GM23338 (cell line): ENCODE measurements around the gene ZNF35. TPM values are rescaled to one million over a fixed set of nuclear protein-coding genes. Genes with fewer than 3 reads are reported as not detected.

Experiments
- ATAC-seq: fragments of 200-7000 bp; cut with Tn5 transposase; 3 replicates; pipeline ENCODE4 v1.9.1; 2020
- DNase-seq: peaks from one replicate; pipeline ENCODE4 v3.0.0-alpha.2; 2015; ENCODE audit warnings: low spot score
- H2AFZ ChIP-seq: fragments of 200-600 bp; sonication (generic); 2 replicates; pipeline ENCODE4 v1.8.0; 2016; ENCODE audit warnings: antibody characterized with exemption, mild to moderate bottlenecking, moderate library complexity
- H3F3A ChIP-seq: fragments of 200-600 bp; sonication (generic); replicated peaks from 2 replicates; pipeline ENCODE4 v1.8.0; 2017; ENCODE audit warnings: antibody characterized with exemption, mixed run types, low read depth
- H3K27ac ChIP-seq: fragments of 200-600 bp; sonication (generic); 2 replicates; pipeline ENCODE4 v1.6.1; 2016; ENCODE audit warnings: low read depth
- H3K27me3 ChIP-seq: fragments of 200-600 bp; sonication (generic); 2 replicates; pipeline ENCODE4 v1.8.0; 2016; ENCODE audit warnings: mild to moderate bottlenecking, mixed run types, moderate library complexity; ENCODE audit not compliant: insufficient read depth
- H3K36me3 ChIP-seq: fragments of 200-600 bp; sonication (generic); 2 replicates; pipeline ENCODE4 v1.8.0; 2016; ENCODE audit warnings: mild to moderate bottlenecking; ENCODE audit not compliant: insufficient read depth
- H3K4me1 ChIP-seq: fragments of 200-600 bp; sonication (generic); 2 replicates; pipeline ENCODE4 v1.8.0; 2016; ENCODE audit warnings: mild to moderate bottlenecking, moderate library complexity; ENCODE audit not compliant: insufficient read depth
- H3K4me2 ChIP-seq: fragments of 200-600 bp; sonication (generic); 2 replicates; pipeline ENCODE4 v1.7.1; 2017; ENCODE audit warnings: mixed run types
- H3K4me3 ChIP-seq: fragments of 200-600 bp; sonication (generic); 2 replicates; pipeline ENCODE4 v1.6.1; 2016; ENCODE audit warnings: mixed run types
- H3K79me2 ChIP-seq: fragments of 200-600 bp; sonication (generic); replicated peaks from 2 replicates; pipeline ENCODE4 v1.8.0; 2017; ENCODE audit warnings: mild to moderate bottlenecking; ENCODE audit not compliant: insufficient read depth
- H3K9me2 ChIP-seq: fragments of 200-600 bp; sonication (generic); 2 replicates; pipeline ENCODE4 v1.8.0; 2017; ENCODE audit not compliant: insufficient read depth
- H4K20me1 ChIP-seq: fragments of 200-600 bp; sonication (generic); replicated peaks from 2 replicates; pipeline ENCODE4 v1.8.0; 2017; ENCODE audit warnings: mild to moderate bottlenecking; ENCODE audit not compliant: insufficient read depth
- H3K27ac Mint-ChIP-seq: 2 replicates; pipeline ENCODE4 v1.8.0; 2020; ENCODE audit warnings: inconsistent platforms, mild to moderate bottlenecking, moderate library complexity, mixed read lengths
- H3K27me3 Mint-ChIP-seq: 3 replicates; pipeline ENCODE4 v1.8.0; 2022; ENCODE audit warnings: low read depth, mild to moderate bottlenecking, moderate library complexity, mixed read lengths, inconsistent platforms; ENCODE audit not compliant: insufficient read depth, poor library complexity
- H3K36me3 Mint-ChIP-seq: 3 replicates; pipeline ENCODE4 v1.8.0; 2021; ENCODE audit warnings: low read depth, mild to moderate bottlenecking, inconsistent platforms, moderate library complexity, mixed read lengths
- H3K4me1 Mint-ChIP-seq: 3 replicates; pipeline ENCODE4 v1.8.0; 2020; ENCODE audit warnings: mild to moderate bottlenecking, inconsistent platforms, mixed read lengths
- H3K4me3 Mint-ChIP-seq: 3 replicates; pipeline ENCODE4 v1.8.0; 2021; ENCODE audit warnings: moderate library complexity, mild to moderate bottlenecking, inconsistent platforms, mixed read lengths
- H3K9me3 Mint-ChIP-seq: 3 replicates; pipeline ENCODE4 v1.8.0; 2020; ENCODE audit warnings: moderate library complexity, mild to moderate bottlenecking, inconsistent platforms, mixed read lengths
- CTCF ChIP-seq, 2 experiments: fragments of 200-600 bp in 1 of 2; sonication (generic) in 1 of 2; conservative IDR thresholded peaks; 2 replicates each; pipeline versions ENCODE4 v1.5.1 to v1.6.1; 2016 to 2017; ENCODE audit warnings: antibody characterized with exemption in 2 of 2, low read depth in 2 of 2, mild to moderate bottlenecking in 2 of 2, moderate library complexity in 1 of 2
- NANOG ChIP-seq: IDR thresholded peaks from 2 replicates; pipeline ENCODE4 v1.6.1; 2016; ENCODE audit warnings: antibody characterized with exemption, borderline replicate concordance
- POLR2AphosphoS5 ChIP-seq: IDR thresholded peaks from 2 replicates; pipeline ENCODE4 v1.6.1; 2016; ENCODE audit warnings: antibody characterized with exemption, low read depth
- ZNF114 ChIP-seq: fragments of 250-450 bp; sonication (Bioruptor Pico); IDR thresholded peaks from 2 replicates; pipeline ENCODE4 v1.5.0; 2020; ENCODE audit warnings: mild to moderate bottlenecking, moderate library complexity
- polyA plus RNA-seq: library from polyadenylated mRNA; unstranded; fragments of >200 nt; fragmentation: Nextera tagmentation; extraction: Ambion mirVana; gene quantifications from 2 replicates; pipeline ENCODE4 v1.2.1, GENCODE V29; 2016
- total RNA-seq: library from RNA; depleted of rRNA; stranded (reverse); fragments of >200 nt; shearing (Covaris generic); gene quantifications from 2 replicates; pipeline ENCODE4 v1.2.3, GENCODE V29; 2014
- TF ChIP-seq, protein P1 (sequence below): fragments of 250-450 bp; sonication (Bioruptor Pico); IDR thresholded peaks from 2 replicates; pipeline ENCODE4 v1.5.0; 2020; ENCODE audit warnings: mild to moderate bottlenecking, moderate library complexity

Gene ZNF35
- total and polyA plus RNA-seq, 2 experiments from 2014 or later = 18.5 to 26.2 TPM

DNA sequence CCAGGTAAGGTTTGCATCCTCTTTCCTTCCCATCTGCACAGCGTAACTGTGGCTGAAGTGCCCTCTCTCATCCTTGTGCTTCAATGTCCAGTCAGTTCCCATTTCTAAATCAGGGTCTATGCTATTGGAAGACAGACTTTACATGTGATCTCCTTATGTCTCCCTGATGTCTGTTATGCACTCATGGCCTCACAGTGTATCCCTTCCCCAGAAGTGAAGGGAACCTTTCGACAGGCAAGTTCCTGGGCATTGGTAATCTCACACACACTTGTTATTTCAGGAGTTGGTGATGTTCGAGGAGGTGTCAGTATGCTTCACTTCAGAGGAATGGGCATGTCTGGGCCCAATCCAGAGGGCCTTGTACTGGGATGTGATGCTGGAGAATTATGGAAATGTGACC is 16.3 kb upstream of the ZNF35 start:
- H2AFZ ChIP-seq = no peak overlapping the region
- Mint-ChIP-seq H3K4me1 (no peaks in the 10 kb centered on the region), H3K27me3 (no peaks in the 10 kb centered on the region), H3K27ac (no peak overlapping the region), H3K9me3 (no peaks in the 10 kb centered on the region), H3K36me3 (peaks cover 36% of the 10 kb centered on the region), H3K4me3 (no peak overlapping the region)
- no peaks in the 10 kb centered on the region; the same call in 1 of the 2 replicates for H3K4me1 ChIP-seq
- H3K27me3 ChIP-seq = no peaks in the 10 kb centered on the region
- H3K4me2 ChIP-seq = no peak overlapping the region
- H3K9me2 ChIP-seq = no peaks in the 10 kb centered on the region
- no peak for DNase-seq
- peaks cover 5% of the 10 kb centered on the region; the same call in 1 of the 2 replicates for H4K20me1 ChIP-seq
- ATAC-seq = no peak
- H3F3A ChIP-seq = no peaks in the 10 kb centered on the region
- H3K79me2 ChIP-seq = peaks cover 9% of the 10 kb centered on the region
- no peak overlapping the region for H3K4me3 ChIP-seq
- no peak for TF ChIP-seq NANOG
- no peak for TF ChIP-seq CTCF (conservative IDR thresholded peaks at IDR 0.05; ENCODE audit: low read depth in 2 of 2)
- TF ChIP-seq ZNF114 = no peak
- TF ChIP-seq, protein P1, sequence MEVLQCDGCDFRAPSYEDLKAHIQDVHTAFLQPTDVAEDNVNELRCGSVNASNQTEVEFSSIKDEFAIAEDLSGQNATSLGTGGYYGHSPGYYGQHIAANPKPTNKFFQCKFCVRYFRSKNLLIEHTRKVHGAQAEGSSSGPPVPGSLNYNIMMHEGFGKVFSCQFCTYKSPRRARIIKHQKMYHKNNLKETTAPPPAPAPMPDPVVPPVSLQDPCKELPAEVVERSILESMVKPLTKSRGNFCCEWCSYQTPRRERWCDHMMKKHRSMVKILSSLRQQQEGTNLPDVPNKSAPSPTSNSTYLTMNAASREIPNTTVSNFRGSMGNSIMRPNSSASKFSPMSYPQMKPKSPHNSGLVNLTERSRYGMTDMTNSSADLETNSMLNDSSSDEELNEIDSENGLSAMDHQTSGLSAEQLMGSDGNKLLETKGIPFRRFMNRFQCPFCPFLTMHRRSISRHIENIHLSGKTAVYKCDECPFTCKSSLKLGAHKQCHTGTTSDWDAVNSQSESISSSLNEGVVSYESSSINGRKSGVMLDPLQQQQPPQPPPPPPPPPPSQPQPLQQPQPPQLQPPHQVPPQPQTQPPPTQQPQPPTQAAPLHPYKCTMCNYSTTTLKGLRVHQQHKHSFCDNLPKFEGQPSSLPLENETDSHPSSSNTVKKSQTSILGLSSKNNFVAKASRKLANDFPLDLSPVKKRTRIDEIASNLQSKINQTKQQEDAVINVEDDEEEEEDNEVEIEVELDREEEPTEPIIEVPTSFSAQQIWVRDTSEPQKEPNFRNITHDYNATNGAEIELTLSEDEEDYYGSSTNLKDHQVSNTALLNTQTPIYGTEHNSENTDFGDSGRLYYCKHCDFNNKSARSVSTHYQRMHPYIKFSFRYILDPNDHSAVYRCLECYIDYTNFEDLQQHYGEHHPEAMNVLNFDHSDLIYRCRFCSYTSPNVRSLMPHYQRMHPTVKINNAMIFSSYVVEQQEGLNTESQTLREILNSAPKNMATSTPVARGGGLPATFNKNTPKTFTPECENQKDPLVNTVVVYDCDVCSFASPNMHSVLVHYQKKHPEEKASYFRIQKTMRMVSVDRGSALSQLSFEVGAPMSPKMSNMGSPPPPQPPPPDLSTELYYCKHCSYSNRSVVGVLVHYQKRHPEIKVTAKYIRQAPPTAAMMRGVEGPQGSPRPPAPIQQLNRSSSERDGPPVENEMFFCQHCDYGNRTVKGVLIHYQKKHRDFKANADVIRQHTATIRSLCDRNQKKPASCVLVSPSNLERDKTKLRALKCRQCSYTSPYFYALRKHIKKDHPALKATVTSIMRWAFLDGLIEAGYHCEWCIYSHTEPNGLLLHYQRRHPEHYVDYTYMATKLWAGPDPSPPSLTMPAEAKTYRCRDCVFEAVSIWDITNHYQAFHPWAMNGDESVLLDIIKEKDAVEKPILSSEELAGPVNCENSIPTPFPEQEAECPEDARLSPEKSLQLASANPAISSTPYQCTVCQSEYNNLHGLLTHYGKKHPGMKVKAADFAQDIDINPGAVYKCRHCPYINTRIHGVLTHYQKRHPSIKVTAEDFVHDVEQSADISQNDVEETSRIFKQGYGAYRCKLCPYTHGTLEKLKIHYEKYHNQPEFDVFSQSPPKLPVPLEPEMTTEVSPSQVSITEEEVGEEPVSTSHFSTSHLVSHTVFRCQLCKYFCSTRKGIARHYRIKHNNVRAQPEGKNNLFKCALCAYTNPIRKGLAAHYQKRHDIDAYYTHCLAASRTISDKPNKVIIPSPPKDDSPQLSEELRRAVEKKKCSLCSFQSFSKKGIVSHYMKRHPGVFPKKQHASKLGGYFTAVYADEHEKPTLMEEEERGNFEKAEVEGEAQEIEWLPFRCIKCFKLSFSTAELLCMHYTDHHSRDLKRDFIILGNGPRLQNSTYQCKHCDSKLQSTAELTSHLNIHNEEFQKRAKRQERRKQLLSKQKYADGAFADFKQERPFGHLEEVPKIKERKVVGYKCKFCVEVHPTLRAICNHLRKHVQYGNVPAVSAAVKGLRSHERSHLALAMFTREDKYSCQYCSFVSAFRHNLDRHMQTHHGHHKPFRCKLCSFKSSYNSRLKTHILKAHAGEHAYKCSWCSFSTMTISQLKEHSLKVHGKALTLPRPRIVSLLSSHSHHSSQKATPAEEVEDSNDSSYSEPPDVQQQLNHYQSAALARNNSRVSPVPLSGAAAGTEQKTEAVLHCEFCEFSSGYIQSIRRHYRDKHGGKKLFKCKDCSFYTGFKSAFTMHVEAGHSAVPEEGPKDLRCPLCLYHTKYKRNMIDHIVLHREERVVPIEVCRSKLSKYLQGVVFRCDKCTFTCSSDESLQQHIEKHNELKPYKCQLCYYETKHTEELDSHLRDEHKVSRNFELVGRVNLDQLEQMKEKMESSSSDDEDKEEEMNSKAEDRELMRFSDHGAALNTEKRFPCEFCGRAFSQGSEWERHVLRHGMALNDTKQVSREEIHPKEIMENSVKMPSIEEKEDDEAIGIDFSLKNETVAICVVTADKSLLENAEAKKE (CRISPR knock-in tag) = no peak
- TF ChIP-seq POLR2AphosphoS5 = no peak
- peaks cover 9% of the 10 kb centered on the region for H3K36me3 ChIP-seq
- H3K27ac ChIP-seq = no peak overlapping the region
